Measurements from ENCODE around the gene NFATC1.

Gene NFATC1

GRCh38 chr18:79453816-79454735 is 58.3 kb downstream of the NFATC1 start:
- DNase-seq (ENCODE audit: low read depth in 1 of 2, low spot score in 1 of 2), result no peak

- DNase-seq (ENCODE audit: low read depth in 1 of 2, low spot score in 1 of 2), result no peak
These were observed 59.5 kb downstream of the NFATC1 start for GRCh38 chr18:79455261-79455660.

- DNase-seq (ENCODE audit: low read depth in 1 of 2, low spot score in 1 of 2), result no peak
These were observed 60.6 kb downstream of the NFATC1 start for GRCh38 chr18:79456105-79456980.

GRCh38 chr18:79457239-79457638 is 61.5 kb downstream of the NFATC1 start:
- no peak for DNase-seq (ENCODE audit: low read depth in 1 of 2, low spot score in 1 of 2)

- no peak for DNase-seq (ENCODE audit: low read depth in 1 of 2, low spot score in 1 of 2)
These were observed 61.9 kb downstream of the NFATC1 start for GRCh38 chr18:79457652-79458051.

- no peak for DNase-seq (ENCODE audit: low read depth in 1 of 2, low spot score in 1 of 2)
These were observed 62.6 kb downstream of the NFATC1 start for GRCh38 chr18:79458131-79458838.

- no peak for DNase-seq (ENCODE audit: low read depth in 1 of 2, low spot score in 1 of 2)
These were observed 63.4 kb downstream of the NFATC1 start for GRCh38 chr18:79458917-79459803.

- DNase-seq (ENCODE audit: low read depth in 1 of 2, low spot score in 1 of 2), result no peak
These were observed 64.3 kb downstream of the NFATC1 start for GRCh38 chr18:79459946-79460480.

GRCh38 chr18:79460481-79461300 is 65.0 kb downstream of the NFATC1 start:
- no peak for DNase-seq (ENCODE audit: low read depth in 1 of 2, low spot score in 1 of 2)

GRCh38 chr18:79461627-79462026 is 65.9 kb downstream of the NFATC1 start:
- no peak for DNase-seq (ENCODE audit: low read depth in 1 of 2, low spot score in 1 of 2)

- DNase-seq (ENCODE audit: low read depth in 1 of 2, low spot score in 1 of 2), result no peak
These were observed 67.8 kb downstream of the NFATC1 start for GRCh38 chr18:79463424-79463960.

GRCh38 chr18:79465392-79465991 is 69.8 kb downstream of the NFATC1 start:
- DNase-seq (ENCODE audit: low read depth in 1 of 2, low spot score in 1 of 2), result no peak

GRCh38 chr18:79466591-79466990 is 70.9 kb downstream of the NFATC1 start:
- DNase-seq (ENCODE audit: low read depth in 1 of 2, low spot score in 1 of 2), result no peak

GRCh38 chr18:79467126-79467525 is 71.4 kb downstream of the NFATC1 start:
- DNase-seq (ENCODE audit: low read depth in 1 of 2, low spot score in 1 of 2), result no peak

GRCh38 chr18:79468119-79468789 is 72.5 kb downstream of the NFATC1 start:
- DNase-seq (ENCODE audit: low read depth in 1 of 2, low spot score in 1 of 2), result no peak

- DNase-seq (ENCODE audit: low read depth in 1 of 2, low spot score in 1 of 2), result no peak
These were observed 73.6 kb downstream of the NFATC1 start for GRCh38 chr18:79469309-79469708.

- no peak for DNase-seq (ENCODE audit: low read depth in 1 of 2, low spot score in 1 of 2)
These were observed 74.2 kb downstream of the NFATC1 start for GRCh38 chr18:79469751-79470505.

Data from stimulated activated CD4-positive, alpha-beta T cell treated with anti-CD3 and anti-CD28 coated beads, Interleukin-15, amount 100 ng/mL, for 1 hour (primary cell).